ENCODE data around the gene PRDM16.
A peak's percentile ranks its signal among the peaks of the same experiment; 100 is the strongest.

Gene PRDM16

GRCh38 chr1:3350506-3351261, 281.7 kb downstream of the PRDM16 start:
- Histone ChIP-seq H3K27me3 (ENCODE audit: control insufficient read depth, insufficient read depth, low read length) (peaks cover 8% of the 10 kb centered on the region), H3K9ac (ENCODE audit: low read depth, low read length) (no peak overlapping the region), H3K9me3 (replicated peaks; ENCODE audit: low read length) (no peaks in the 10 kb centered on the region), H3K36me3 (ENCODE audit: insufficient read depth, low read length) (no peaks in the 10 kb centered on the region), H3K4me2 (ENCODE audit: low read length) (no peak overlapping the region), H3K4me3 (ENCODE audit: low read length) (no peak overlapping the region), H3K4me1 (ENCODE audit: control insufficient read depth, insufficient read depth, low read length) (peaks cover 32% of the 10 kb centered on the region)

- Histone ChIP-seq H3K4me3 (ENCODE audit: low read length) (no peak overlapping the region), H3K9ac (ENCODE audit: low read depth, low read length) (peak overlapping the region; percentile 20), H3K9me3 (replicated peaks; ENCODE audit: low read length) (no peaks in the 10 kb centered on the region), H3K4me2 (ENCODE audit: low read length) (peak overlapping the region; percentile 16), H3K4me1 (ENCODE audit: control insufficient read depth, insufficient read depth, low read length) (peaks cover 32% of the 10 kb centered on the region), H3K27me3 (ENCODE audit: control insufficient read depth, insufficient read depth, low read length) (peaks cover 8% of the 10 kb centered on the region), H3K36me3 (ENCODE audit: insufficient read depth, low read length) (no peaks in the 10 kb centered on the region)
These were observed 282.7 kb downstream of the PRDM16 start for GRCh38 chr1:3351449-3352298.

GRCh38 chr1:3352299-3352951, 283.4 kb downstream of the PRDM16 start:
- Histone ChIP-seq H3K27me3 (ENCODE audit: control insufficient read depth, insufficient read depth, low read length) (peaks cover 8% of the 10 kb centered on the region), H3K9ac (ENCODE audit: low read depth, low read length) (peak overlapping the region; percentile 43), H3K4me1 (ENCODE audit: control insufficient read depth, insufficient read depth, low read length) (peaks cover 32% of the 10 kb centered on the region), H3K4me3 (ENCODE audit: low read length) (no peak overlapping the region), H3K36me3 (ENCODE audit: insufficient read depth, low read length) (no peaks in the 10 kb centered on the region), H3K4me2 (ENCODE audit: low read length) (peak overlapping the region; percentile 29), H3K9me3 (replicated peaks; ENCODE audit: low read length) (no peaks in the 10 kb centered on the region)

GRCh38 chr1:3352952-3353331, 283.9 kb downstream of the PRDM16 start:
- Histone ChIP-seq H3K4me3 (ENCODE audit: low read length) (no peak overlapping the region), H3K9ac (ENCODE audit: low read depth, low read length) (peak overlapping the region; percentile 43), H3K4me1 (ENCODE audit: control insufficient read depth, insufficient read depth, low read length) (peaks cover 32% of the 10 kb centered on the region), H3K4me2 (ENCODE audit: low read length) (peak overlapping the region; percentile 29), H3K9me3 (replicated peaks; ENCODE audit: low read length) (no peaks in the 10 kb centered on the region), H3K36me3 (ENCODE audit: insufficient read depth, low read length) (no peaks in the 10 kb centered on the region), H3K27me3 (ENCODE audit: control insufficient read depth, insufficient read depth, low read length) (peaks cover 7% of the 10 kb centered on the region)

GRCh38 chr1:3353876-3354275, 284.9 kb downstream of the PRDM16 start:
- H3K4me3 ChIP-seq (ENCODE audit: low read length) = no peak overlapping the region
- H3K9me3 ChIP-seq (replicated peaks; ENCODE audit: low read length) = no peaks in the 10 kb centered on the region
- peaks cover 27% of the 10 kb centered on the region for H3K4me1 ChIP-seq (ENCODE audit: control insufficient read depth, insufficient read depth, low read length)
- no peak overlapping the region for H3K9ac ChIP-seq (ENCODE audit: low read depth, low read length)
- H3K4me2 ChIP-seq (ENCODE audit: low read length) = no peak overlapping the region
- no peaks in the 10 kb centered on the region for H3K36me3 ChIP-seq (ENCODE audit: insufficient read depth, low read length)
- no peaks in the 10 kb centered on the region for H3K27me3 ChIP-seq (ENCODE audit: control insufficient read depth, insufficient read depth, low read length)

- Histone ChIP-seq H3K27me3 (ENCODE audit: control insufficient read depth, insufficient read depth, low read length) (no peaks in the 10 kb centered on the region), H3K4me2 (ENCODE audit: low read length) (no peak overlapping the region), H3K4me1 (ENCODE audit: control insufficient read depth, insufficient read depth, low read length) (peaks cover 27% of the 10 kb centered on the region), H3K4me3 (ENCODE audit: low read length) (no peak overlapping the region), H3K36me3 (ENCODE audit: insufficient read depth, low read length) (no peaks in the 10 kb centered on the region), H3K9ac (ENCODE audit: low read depth, low read length) (no peak overlapping the region), H3K9me3 (replicated peaks; ENCODE audit: low read length) (no peaks in the 10 kb centered on the region)
These were observed 286.1 kb downstream of the PRDM16 start for GRCh38 chr1:3355089-3355488.

- H3K4me1 ChIP-seq (ENCODE audit: control insufficient read depth, insufficient read depth, low read length) = peaks cover 21% of the 10 kb centered on the region
- no peak overlapping the region for H3K9ac ChIP-seq (ENCODE audit: low read depth, low read length)
- H3K27me3 ChIP-seq (ENCODE audit: control insufficient read depth, insufficient read depth, low read length) = peaks cover 3% of the 10 kb centered on the region
- no peak overlapping the region for H3K4me3 ChIP-seq (ENCODE audit: low read length)
- no peak overlapping the region for H3K4me2 ChIP-seq (ENCODE audit: low read length)
- no peaks in the 10 kb centered on the region for H3K9me3 ChIP-seq (replicated peaks; ENCODE audit: low read length)
- H3K36me3 ChIP-seq (ENCODE audit: insufficient read depth, low read length) = no peaks in the 10 kb centered on the region
These were observed 287.2 kb downstream of the PRDM16 start for GRCh38 chr1:3355894-3356826.

- Histone ChIP-seq H3K27me3 (ENCODE audit: control insufficient read depth, insufficient read depth, low read length) (peaks cover 3% of the 10 kb centered on the region), H3K36me3 (ENCODE audit: insufficient read depth, low read length) (no peaks in the 10 kb centered on the region), H3K9ac (ENCODE audit: low read depth, low read length) (no peak overlapping the region), H3K9me3 (replicated peaks; ENCODE audit: low read length) (no peaks in the 10 kb centered on the region), H3K4me1 (ENCODE audit: control insufficient read depth, insufficient read depth, low read length) (peaks cover 16% of the 10 kb centered on the region), H3K4me3 (ENCODE audit: low read length) (no peak overlapping the region), H3K4me2 (ENCODE audit: low read length) (no peak overlapping the region)
These were observed 287.9 kb downstream of the PRDM16 start for GRCh38 chr1:3356827-3357460.

GRCh38 chr1:3357526-3358297, 288.7 kb downstream of the PRDM16 start:
- Histone ChIP-seq H3K4me1 (ENCODE audit: control insufficient read depth, insufficient read depth, low read length) (peaks cover 9% of the 10 kb centered on the region), H3K9ac (ENCODE audit: low read depth, low read length) (no peak overlapping the region), H3K4me3 (ENCODE audit: low read length) (no peak overlapping the region), H3K27me3 (ENCODE audit: control insufficient read depth, insufficient read depth, low read length) (peaks cover 7% of the 10 kb centered on the region), H3K9me3 (replicated peaks; ENCODE audit: low read length) (no peaks in the 10 kb centered on the region), H3K4me2 (ENCODE audit: low read length) (no peak overlapping the region), H3K36me3 (ENCODE audit: insufficient read depth, low read length) (no peaks in the 10 kb centered on the region)

- Histone ChIP-seq H3K4me2 (ENCODE audit: low read length) (no peak overlapping the region), H3K9ac (ENCODE audit: low read depth, low read length) (no peak overlapping the region), H3K4me3 (ENCODE audit: low read length) (no peak overlapping the region), H3K9me3 (replicated peaks; ENCODE audit: low read length) (no peaks in the 10 kb centered on the region), H3K4me1 (ENCODE audit: control insufficient read depth, insufficient read depth, low read length) (no peaks in the 10 kb centered on the region), H3K27me3 (ENCODE audit: control insufficient read depth, insufficient read depth, low read length) (peaks cover 19% of the 10 kb centered on the region), H3K36me3 (ENCODE audit: insufficient read depth, low read length) (no peaks in the 10 kb centered on the region)
These were observed 290.3 kb downstream of the PRDM16 start for GRCh38 chr1:3359351-3359750.

Data from skeletal muscle satellite cell (primary cell).